Sigmoid colon (tissue), 7 donors: ENCODE data around the gene ACIN1. TPM values are rescaled to one million over a fixed set of nuclear protein-coding genes. Genes with fewer than 3 reads are reported as not detected.

Source experiments
- DNase-seq: peaks from one replicate; pipeline ENCODE4 v3.0.0-alpha.2; 2019
- H3K27ac ChIP-seq, 4 donors: fragments of 200-600 bp; sonication (generic); one replicate each; pipeline ENCODE4 v1.5.1; 2016 to 2019; ENCODE audit warnings: mild to moderate bottlenecking in 1 of 4
- H3K27me3 ChIP-seq, 3 donors: fragments of 200-600 bp; sonication (generic); one replicate each; pipeline ENCODE4 v1.5.1; 2019; ENCODE audit warnings: mild to moderate bottlenecking in 1 of 3
- H3K36me3 ChIP-seq, 4 donors: fragments of 200-600 bp; sonication (generic); one replicate each; pipeline ENCODE4 v1.5.1; 2016 to 2019
- H3K4me1 ChIP-seq, 4 donors: fragments of 200-600 bp; sonication (generic); one replicate each; pipeline ENCODE4 v1.5.1; 2017 to 2019
- H3K4me3 ChIP-seq, 4 donors: fragments of 200-600 bp; sonication (generic); one replicate each; pipeline ENCODE4 v1.5.1; 2017 to 2019; ENCODE audit warnings: mild to moderate bottlenecking in 2 of 4, moderate library complexity in 1 of 4
- H3K9me3 ChIP-seq, 4 donors: fragments of 200-600 bp in 3 of 4; sonication (generic) in 3 of 4; one replicate each; pipeline versions ENCODE4 v1.5.1 to v1.6.1; 2013 to 2019
- EP300 ChIP-seq, 4 donors: sonication (generic); formaldehyde crosslinking; IDR thresholded peaks; one replicate each; pipeline ENCODE4 v1.6.1; 2017; ENCODE audit warnings: antibody characterized with exemption in 4 of 4
- POLR2A ChIP-seq, 2 donors: fragments of 450-650 bp; IDR thresholded peaks; one replicate each; pipeline ENCODE4 v1.6.1; 2016; ENCODE audit warnings: antibody characterized with exemption in 2 of 2, mild to moderate bottlenecking in 2 of 2, moderate library complexity in 2 of 2
- POLR2AphosphoS5 ChIP-seq, 4 donors: sonication (generic); formaldehyde crosslinking; IDR thresholded peaks; one replicate each; pipeline ENCODE4 v1.6.1; 2017; ENCODE audit warnings: antibody characterized with exemption in 4 of 4
- WGBS, 2 donors: extraction: QIAGEN DNeasy Blood & Tissue Kit; methylation state at CpG; one replicate each; pipeline ENCODE4 v1.1.7; 2013; 5-methylcytosine and 5-hydroxymethylcytosine counted together
- intact Hi-C: fragments of 100-400 bp; cut with DNase I; formaldehyde crosslinking; loops from one replicate; pipeline ENCODE4 v1.15.1; 2023
- polyA plus RNA-seq, 3 donors: library from polyadenylated mRNA; stranded (reverse); fragments of 200-250 nt; gene quantifications; one replicate each; pipeline ENCODE4 v1.2.3, GENCODE V29; 2013
- total RNA-seq, 4 donors: library from RNA; depleted of rRNA; stranded (reverse); fragments of >200 nt; gene quantifications; one replicate each; pipeline ENCODE4 v1.1.0, GENCODE V29; 2016
- TF ChIP-seq, protein P1 (sequence below), 4 experiments: fragments of 450-650 bp in 3 of 4; fragments of 200-600 bp in 1 of 4; IDR thresholded peaks; one replicate each; pipeline ENCODE4 v1.5.1; 2016 to 2019; ENCODE audit warnings: antibody characterized with exemption in 4 of 4, mild to moderate bottlenecking in 3 of 4, moderate library complexity in 2 of 4
- donor health status: healthy with polysubstance abuse.
- donor health status: Bipolar disorder and iron deficiency.
- donor health status: healthy.

The ACIN1 gene
- total and polyA plus RNA-seq, 7 donors = 37.8 to 129 (median 88.4) TPM

DNA sequence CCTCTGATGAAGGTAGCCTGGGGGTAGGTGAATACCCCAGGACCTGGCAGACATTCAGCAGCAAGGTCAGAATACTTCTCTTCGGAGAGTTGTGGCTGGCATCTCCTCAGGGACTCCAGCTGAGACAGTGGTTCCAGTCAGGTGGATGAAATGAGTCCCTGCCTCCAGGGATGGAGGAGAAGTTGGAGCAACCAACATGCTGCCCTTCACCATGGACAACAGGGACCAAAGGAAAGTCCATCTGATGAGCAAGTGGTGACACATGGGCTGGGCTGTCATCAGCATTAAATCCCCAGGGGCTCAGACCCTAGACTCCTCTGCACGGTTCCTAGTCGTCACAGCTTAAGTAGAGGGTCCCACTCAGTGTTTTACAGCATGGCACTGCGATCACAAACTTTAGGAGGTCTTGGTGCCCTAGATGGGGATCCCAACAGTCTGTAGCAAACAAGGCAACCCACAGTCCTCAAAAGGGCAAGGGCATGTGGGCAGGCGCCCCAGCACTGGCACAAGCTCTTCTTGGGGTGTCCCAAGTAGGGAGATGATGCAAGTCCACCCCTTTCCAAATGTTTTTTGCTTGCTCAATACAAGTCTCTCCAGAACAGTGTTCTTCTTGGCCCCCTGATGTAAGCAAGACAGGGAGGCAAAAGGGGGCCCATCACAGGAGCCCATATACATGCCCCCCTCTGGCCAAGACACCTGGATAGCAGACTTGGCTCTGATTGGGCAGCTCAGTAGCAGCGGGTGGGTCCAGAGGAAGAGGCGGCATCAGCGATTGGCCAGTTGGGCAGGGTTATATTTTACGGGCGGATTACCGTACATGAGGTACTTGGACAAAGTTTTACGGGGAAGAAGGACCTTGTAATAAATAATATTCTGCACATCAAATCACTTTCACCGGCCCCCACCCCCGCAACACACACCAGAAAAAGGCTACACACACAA lies 26.8 kb downstream of the ACIN1 start:
- Histone ChIP-seq H3K27ac (peak overlapping the region in 3 of 4 donors; percentile 7 to 87 (median 52)), H3K27me3 (no peaks in the 10 kb centered on the region), H3K36me3 (peaks cover 13 to 70% (median 53%) of the 10 kb centered on the region in 4 donors), H3K4me3 (no peak overlapping the region), H3K9me3 (no peaks in the 10 kb centered on the region), H3K4me1 (peaks cover 0 to 41% (median 38%) of the 10 kb centered on the region in 4 donors)
- 70 to 86% methylated on average over 14 of the region's 14 CpGs for WGBS, 2 donors
- TF ChIP-seq EP300 (IDR thresholded peaks at IDR 0.05) = no peak
- no peak for TF ChIP-seq POLR2AphosphoS5 (IDR thresholded peaks at IDR 0.05)
- no peak for TF ChIP-seq POLR2A (IDR thresholded peaks at IDR 0.05)
- TF ChIP-seq, protein P1, sequence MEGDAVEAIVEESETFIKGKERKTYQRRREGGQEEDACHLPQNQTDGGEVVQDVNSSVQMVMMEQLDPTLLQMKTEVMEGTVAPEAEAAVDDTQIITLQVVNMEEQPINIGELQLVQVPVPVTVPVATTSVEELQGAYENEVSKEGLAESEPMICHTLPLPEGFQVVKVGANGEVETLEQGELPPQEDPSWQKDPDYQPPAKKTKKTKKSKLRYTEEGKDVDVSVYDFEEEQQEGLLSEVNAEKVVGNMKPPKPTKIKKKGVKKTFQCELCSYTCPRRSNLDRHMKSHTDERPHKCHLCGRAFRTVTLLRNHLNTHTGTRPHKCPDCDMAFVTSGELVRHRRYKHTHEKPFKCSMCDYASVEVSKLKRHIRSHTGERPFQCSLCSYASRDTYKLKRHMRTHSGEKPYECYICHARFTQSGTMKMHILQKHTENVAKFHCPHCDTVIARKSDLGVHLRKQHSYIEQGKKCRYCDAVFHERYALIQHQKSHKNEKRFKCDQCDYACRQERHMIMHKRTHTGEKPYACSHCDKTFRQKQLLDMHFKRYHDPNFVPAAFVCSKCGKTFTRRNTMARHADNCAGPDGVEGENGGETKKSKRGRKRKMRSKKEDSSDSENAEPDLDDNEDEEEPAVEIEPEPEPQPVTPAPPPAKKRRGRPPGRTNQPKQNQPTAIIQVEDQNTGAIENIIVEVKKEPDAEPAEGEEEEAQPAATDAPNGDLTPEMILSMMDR (IDR thresholded peaks at IDR 0.05) = no peak
- intact Hi-C loops = no loop called here
- no peak for DNase-seq

DNA sequence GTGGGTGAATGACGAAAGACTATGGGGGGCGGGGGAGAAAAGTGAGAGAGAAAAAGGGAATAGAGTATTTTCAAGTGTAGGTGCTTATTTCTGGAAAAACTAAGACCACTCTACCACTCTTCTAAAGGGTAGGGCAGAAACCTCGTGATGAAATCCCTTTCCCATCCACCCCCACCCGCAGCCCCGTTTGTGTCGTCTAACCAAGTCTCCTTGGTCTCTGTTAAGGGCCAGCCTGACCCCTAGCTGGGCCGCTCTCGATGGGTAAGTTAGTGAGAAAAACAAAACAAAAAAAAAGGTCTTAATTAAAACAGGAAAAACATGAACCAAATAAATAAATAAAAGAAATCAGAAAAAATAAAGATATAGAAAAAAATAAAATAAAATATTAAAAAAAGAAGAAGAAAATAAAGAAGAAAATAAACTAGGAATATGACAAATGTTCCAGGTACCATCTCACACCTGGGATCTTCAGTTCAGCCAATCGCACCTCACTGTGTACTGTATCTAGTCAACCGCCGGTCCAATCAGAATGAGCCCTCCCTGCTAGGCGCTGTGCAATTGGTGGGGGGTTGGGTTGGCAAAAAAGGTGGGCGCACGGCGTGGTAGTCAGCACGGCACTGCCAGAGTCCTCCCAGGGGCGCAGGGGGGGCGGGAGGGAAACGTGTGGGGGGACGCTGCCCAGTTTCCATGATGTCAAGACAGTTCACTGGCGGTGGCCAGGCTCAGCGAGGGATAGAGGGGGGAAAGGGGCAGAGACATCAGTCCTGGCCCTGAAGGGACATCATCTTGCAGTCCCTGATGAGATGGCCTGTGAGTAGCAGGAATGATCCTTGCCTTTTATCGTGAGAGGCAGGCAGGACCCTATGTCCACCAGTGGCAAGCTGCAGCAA lies 27.8 kb downstream of the ACIN1 start:
- peaks cover 0 to 43% (median 36%) of the 10 kb centered on the region in 4 donors for H3K4me1 ChIP-seq
- H3K9me3 ChIP-seq = no peaks in the 10 kb centered on the region
- H3K27ac ChIP-seq = no peak overlapping the region
- no peak overlapping the region for H3K4me3 ChIP-seq
- TF ChIP-seq EP300 (IDR thresholded peaks at IDR 0.05) (no peak), POLR2AphosphoS5 (IDR thresholded peaks at IDR 0.05) (no peak)
- intact Hi-C loops = no loop called here
- DNase-seq = no peak
- H3K36me3 ChIP-seq = peaks cover 22 to 70% (median 53%) of the 10 kb centered on the region in 4 donors
- H3K27me3 ChIP-seq = no peaks in the 10 kb centered on the region
- WGBS, 2 donors = 90 to 92% methylated on average over 23 of the region's 23 CpGs

- Histone ChIP-seq H3K27me3 (no peaks in the 10 kb centered on the region), H3K36me3 (peaks cover 24 to 78% (median 56%) of the 10 kb centered on the region in 4 donors), H3K4me3 (no peak overlapping the region), H3K9me3 (no peaks in the 10 kb centered on the region), H3K4me1 (peaks cover 0 to 40% (median 33%) of the 10 kb centered on the region in 4 donors), H3K27ac (no peak overlapping the region)
- intact Hi-C loops = no loop called here
- 86 to 93% methylated on average over 3 of the region's 3 CpGs for WGBS, 2 donors
- TF ChIP-seq, protein P1 (IDR thresholded peaks at IDR 0.05) = no peak
- TF ChIP-seq POLR2AphosphoS5 (IDR thresholded peaks at IDR 0.05) (no peak), POLR2A (IDR thresholded peaks at IDR 0.05) (no peak), EP300 (IDR thresholded peaks at IDR 0.05) (no peak)
- DNase-seq = no peak
Observed at GRCh38 chr14:23066368-23066767, 28.6 kb downstream of the ACIN1 start.

DNA sequence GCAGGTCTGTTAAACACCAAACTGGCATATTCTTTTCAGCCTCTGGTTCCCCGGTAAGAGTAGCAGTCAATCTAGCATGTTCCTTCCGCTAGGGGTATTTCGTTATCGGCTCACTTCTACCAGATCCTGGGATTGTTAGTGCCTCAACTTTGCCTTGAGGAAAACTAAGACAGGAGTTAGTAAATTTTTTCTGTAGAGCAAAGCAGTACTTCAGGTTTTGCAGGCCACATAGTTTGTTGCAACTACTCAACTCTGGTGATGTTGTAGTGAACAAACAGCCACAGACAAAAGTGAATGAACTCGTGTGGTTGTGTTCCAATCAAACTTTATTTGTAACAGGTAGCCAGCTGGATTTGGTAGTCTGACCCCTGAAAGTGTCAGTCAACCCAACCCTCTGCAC lies 31.3 kb downstream of the ACIN1 start:
- no peak overlapping the region for H3K27ac ChIP-seq
- peaks cover 44 to 100% (median 81%) of the 10 kb centered on the region in 4 donors for H3K36me3 ChIP-seq
- DNase-seq = no peak
- no peak overlapping the region for H3K4me3 ChIP-seq
- TF ChIP-seq, protein P1 (IDR thresholded peaks at IDR 0.05) = no peak
- TF ChIP-seq EP300 (IDR thresholded peaks at IDR 0.05) = no peak
- no peak for TF ChIP-seq POLR2A (IDR thresholded peaks at IDR 0.05)
- no peak for TF ChIP-seq POLR2AphosphoS5 (IDR thresholded peaks at IDR 0.05)
- WGBS, 2 donors = 88 to 92% methylated on average over 5 of the region's 5 CpGs
- intact Hi-C loops = no loop called here
- peaks cover 0 to 17% (median 14%) of the 10 kb centered on the region in 4 donors for H3K4me1 ChIP-seq
- H3K9me3 ChIP-seq = no peaks in the 10 kb centered on the region
- H3K27me3 ChIP-seq = no peaks in the 10 kb centered on the region
